Measurements from ENCODE around the gene MBNL1. TPM values are rescaled to one million over a fixed set of nuclear protein-coding genes. Genes with fewer than 3 reads are reported as not detected.

The MBNL1 gene
- total RNA-seq, 1 experiment from 2014 or later = 68.6 TPM

DNA sequence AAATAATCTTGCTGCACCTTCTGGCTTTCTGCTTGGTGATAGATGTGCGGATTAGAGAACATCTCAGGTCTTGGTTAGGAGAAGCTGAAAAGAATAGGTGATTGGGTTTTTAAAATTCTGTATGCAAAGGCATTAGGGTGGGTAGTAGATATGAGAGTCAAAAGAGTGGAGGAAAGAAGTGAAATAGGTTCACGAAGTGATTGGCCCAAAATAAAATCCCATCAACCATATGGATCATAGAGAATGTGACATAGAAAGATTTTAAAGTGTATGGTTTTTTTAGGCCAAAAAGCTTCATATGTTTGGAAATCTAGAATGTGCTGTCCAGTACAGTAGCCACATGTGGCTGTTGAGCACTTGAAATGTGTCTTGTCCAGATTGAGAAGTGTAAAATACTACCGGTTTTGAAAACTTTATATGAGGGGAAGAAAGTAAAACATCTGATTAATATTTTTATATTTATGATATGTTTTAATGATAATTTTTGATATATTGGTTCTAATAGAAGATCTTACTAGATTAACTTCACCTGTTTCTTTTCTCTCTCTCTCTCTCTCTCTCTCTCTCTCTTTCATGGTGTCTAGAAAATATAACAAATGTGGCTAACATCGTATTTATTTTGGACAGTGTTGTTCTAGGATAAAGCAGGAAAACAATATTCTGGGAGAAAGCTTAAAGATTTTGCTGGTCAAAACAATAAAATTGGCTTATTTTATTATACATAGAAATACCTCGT is 2.9 kb downstream of the MBNL1 start:
- ChIA-PET POLR2A (no interaction called here), CTCF (no interaction called here)
- Mint-ChIP-seq H3K27me3 (ENCODE audit: insufficient read depth, unreplicated experiment) (no peaks in the 10 kb centered on the region), H3K4me1 (ENCODE audit: low read depth, unreplicated experiment) (peaks cover 39% of the 10 kb centered on the region), H3K9me3 (ENCODE audit: unreplicated experiment) (no peaks in the 10 kb centered on the region), H3K36me3 (ENCODE audit: insufficient read depth, unreplicated experiment) (peaks cover 19% of the 10 kb centered on the region), H3K27ac (ENCODE audit: unreplicated experiment) (no peak overlapping the region), H3K4me3 (ENCODE audit: unreplicated experiment) (peak overlapping the region; percentile 91)
- Histone ChIP-seq H3K9me3 (no peaks in the 10 kb centered on the region), H3K4me1 (peaks cover 34% of the 10 kb centered on the region), H3K36me3 (ENCODE audit: control insufficient read depth, insufficient read depth, low read length) (no peaks in the 10 kb centered on the region), H3K4me3 (ENCODE audit: low read depth, low read length) (peak overlapping the region; percentile 94; the same call in 1 of the 2 replicates), H3K27me3 (replicated peaks; ENCODE audit: control insufficient read depth, insufficient read depth, low read length) (no peaks in the 10 kb centered on the region)
- DNase-seq = no peak
- no TSS peak for BruUV-seq (replicated peaks)
- intact Hi-C loops (cut with micrococcal nuclease; ENCODE audit: unreplicated experiment) = no loop called here
- no peak for TF ChIP-seq CTCF (IDR thresholded peaks at IDR 0.05; ENCODE audit: insufficient read depth in 1 of 2, low read depth in 1 of 2, low read length in 1 of 2, severe bottlenecking in 1 of 2, unreplicated experiment in 1 of 2)

DNA sequence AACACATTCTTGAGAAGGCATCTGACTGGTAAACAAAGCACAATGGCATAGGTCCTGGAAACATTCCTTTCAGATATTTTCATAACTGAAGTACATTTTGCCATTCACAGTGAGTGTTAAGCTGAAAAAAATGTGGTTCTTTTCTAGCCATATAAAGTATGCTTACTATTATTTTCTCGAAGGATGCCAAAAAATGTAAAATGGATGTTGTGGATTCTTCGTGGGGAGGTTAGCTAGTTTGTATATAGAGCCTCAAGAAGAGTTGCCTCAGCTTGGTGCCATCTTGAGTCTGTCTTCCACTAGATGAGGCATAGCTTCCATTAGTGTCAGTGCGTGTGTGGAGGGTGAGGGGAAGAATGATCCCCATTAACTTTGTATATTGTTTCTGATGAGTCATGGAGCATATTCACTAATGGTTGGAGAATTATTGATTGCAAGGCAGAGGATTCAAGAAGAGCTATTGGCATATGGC is 4.1 kb downstream of the MBNL1 start:
- intact Hi-C loops (cut with micrococcal nuclease; ENCODE audit: unreplicated experiment) = no loop called here
- Mint-ChIP-seq H3K4me3 (ENCODE audit: unreplicated experiment) (no peak overlapping the region), H3K27me3 (ENCODE audit: insufficient read depth, unreplicated experiment) (no peaks in the 10 kb centered on the region), H3K27ac (ENCODE audit: unreplicated experiment) (peak overlapping the region; percentile 24), H3K9me3 (ENCODE audit: unreplicated experiment) (no peaks in the 10 kb centered on the region), H3K36me3 (ENCODE audit: insufficient read depth, unreplicated experiment) (peaks cover 19% of the 10 kb centered on the region), H3K4me1 (ENCODE audit: low read depth, unreplicated experiment) (peaks cover 31% of the 10 kb centered on the region)
- Histone ChIP-seq H3K27me3 (replicated peaks; ENCODE audit: control insufficient read depth, insufficient read depth, low read length) (no peaks in the 10 kb centered on the region), H3K4me3 (ENCODE audit: low read depth, low read length) (no peak overlapping the region), H3K9me3 (no peaks in the 10 kb centered on the region), H3K4me1 (peaks cover 27% of the 10 kb centered on the region), H3K36me3 (ENCODE audit: control insufficient read depth, insufficient read depth, low read length) (no peaks in the 10 kb centered on the region)
- BruUV-seq (replicated peaks) = no TSS peak
- no peak for DNase-seq
- CTCF ChIA-PET = no interaction called here
- POLR2A ChIA-PET = no interaction called here
- TF ChIP-seq CTCF (IDR thresholded peaks at IDR 0.05; ENCODE audit: insufficient read depth in 1 of 2, low read depth in 1 of 2, low read length in 1 of 2, severe bottlenecking in 1 of 2, unreplicated experiment in 1 of 2) = no peak

DNA sequence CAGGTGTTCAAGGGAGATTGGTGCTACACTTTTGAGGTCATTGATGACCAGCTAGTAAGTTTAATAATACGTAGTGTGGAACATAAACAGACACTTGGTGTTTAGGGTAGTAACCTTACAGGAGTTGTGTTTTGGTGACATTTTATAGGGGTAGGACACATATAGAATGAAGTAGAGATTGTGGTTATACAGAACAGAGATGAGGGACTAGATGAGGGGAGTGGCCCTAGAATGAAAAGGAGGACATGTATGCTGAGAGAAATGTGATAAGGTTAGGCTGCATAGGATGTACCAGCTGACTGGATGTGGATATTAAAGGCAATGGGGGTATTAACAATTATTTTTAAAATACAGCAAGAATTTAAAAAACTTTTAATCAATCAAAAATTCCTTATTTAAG is 8.0 kb downstream of the MBNL1 start:
- ChIA-PET CTCF (no interaction called here), POLR2A (no interaction called here)
- no TSS peak for BruUV-seq (replicated peaks)

More for the DNA sequence above, 8.0 kb downstream of the MBNL1 start:
- no peak for DNase-seq
- H3K36me3 Mint-ChIP-seq (ENCODE audit: insufficient read depth, unreplicated experiment) = peaks cover 6% of the 10 kb centered on the region
- no peak overlapping the region for H3K4me3 Mint-ChIP-seq (ENCODE audit: unreplicated experiment)
- no peaks in the 10 kb centered on the region for H3K9me3 ChIP-seq
- TF ChIP-seq CTCF (IDR thresholded peaks at IDR 0.05; ENCODE audit: insufficient read depth in 1 of 2, low read depth in 1 of 2, low read length in 1 of 2, severe bottlenecking in 1 of 2, unreplicated experiment in 1 of 2) = no peak
- H3K9me3 Mint-ChIP-seq (ENCODE audit: unreplicated experiment) = no peaks in the 10 kb centered on the region
- peaks cover 48% of the 10 kb centered on the region for H3K4me1 ChIP-seq
- H3K27me3 ChIP-seq (replicated peaks; ENCODE audit: control insufficient read depth, insufficient read depth, low read length) = no peaks in the 10 kb centered on the region
- intact Hi-C loops (cut with micrococcal nuclease; ENCODE audit: unreplicated experiment) = no loop called here
- H3K36me3 ChIP-seq (ENCODE audit: control insufficient read depth, insufficient read depth, low read length) = no peaks in the 10 kb centered on the region
- H3K27me3 Mint-ChIP-seq (ENCODE audit: insufficient read depth, unreplicated experiment) = no peaks in the 10 kb centered on the region
- H3K4me1 Mint-ChIP-seq (ENCODE audit: low read depth, unreplicated experiment) = peaks cover 44% of the 10 kb centered on the region
- H3K27ac Mint-ChIP-seq (ENCODE audit: unreplicated experiment) = no peak overlapping the region
- no peak overlapping the region for H3K4me3 ChIP-seq (ENCODE audit: low read depth, low read length)

All from Caco-2 (cell line).